Natural killer cell (primary cell): ENCODE results near the gene CLSTN2. TPM values are rescaled to one million over a fixed set of nuclear protein-coding genes. Genes with fewer than 3 reads are reported as not detected.

ENCODE experiments used
- ATAC-seq, 3 donors: fragments of 150-1000 bp in 2 of 3; fragments of 200-7000 bp in 1 of 3; cut with Tn5 transposase; 1 replicate in 1 of 3; 2 replicates in 2 of 3; pipeline ENCODE4 v1.10.0; 2021; ENCODE audit warnings: mild to moderate bottlenecking in 2 of 3, moderate library complexity in 2 of 3
- DNase-seq, 2 donors: peaks; one replicate each; pipeline versions ENCODE4 v3.0.0 to v3.0.0-alpha.2; 2013 to 2021; ENCODE audit warnings: mixed read lengths in 1 of 2
- H3K27ac ChIP-seq: one replicate; pipeline ENCODE4 v1.5.1; 2013; ENCODE audit warnings: mild to moderate bottlenecking, low read length
- H3K27me3 ChIP-seq: one replicate; pipeline ENCODE4 v1.6.1; 2013; ENCODE audit warnings: low read length; ENCODE audit not compliant: control insufficient read depth, insufficient read depth
- H3K36me3 ChIP-seq: one replicate; pipeline ENCODE4 v1.6.1; 2013; ENCODE audit warnings: low read length; ENCODE audit not compliant: control insufficient read depth, insufficient read depth
- H3K4me1 ChIP-seq: one replicate; pipeline ENCODE4 v1.6.1; 2013; ENCODE audit warnings: low read length; ENCODE audit not compliant: control insufficient read depth, insufficient read depth
- H3K4me3 ChIP-seq: one replicate; pipeline ENCODE4 v1.5.1; 2013; ENCODE audit warnings: low read length
- H3K9me3 ChIP-seq: one replicate; pipeline ENCODE4 v1.6.1; 2013; ENCODE audit warnings: low read length; ENCODE audit not compliant: control insufficient read depth, insufficient read depth
- H3K27ac Mint-ChIP-seq, 2 donors: one replicate each; pipeline ENCODE4 v1.8.0; 2022; ENCODE audit warnings: mild to moderate bottlenecking in 2 of 2, mixed read lengths in 2 of 2, moderate library complexity in 1 of 2
- H3K27me3 Mint-ChIP-seq, 2 donors: one replicate each; pipeline ENCODE4 v1.8.0; 2022; ENCODE audit warnings: low read depth in 2 of 2, mixed read lengths in 2 of 2
- H3K36me3 Mint-ChIP-seq: one replicate; pipeline ENCODE4 v1.8.0; 2022; ENCODE audit warnings: mixed read lengths
- H3K4me1 Mint-ChIP-seq, 2 donors: one replicate each; pipeline ENCODE4 v1.8.0; 2022; ENCODE audit warnings: mixed read lengths in 2 of 2
- H3K4me3 Mint-ChIP-seq: one replicate; pipeline ENCODE4 v1.8.0; 2022; ENCODE audit warnings: mild to moderate bottlenecking, moderate library complexity, mixed read lengths
- H3K9me3 Mint-ChIP-seq, 2 donors: one replicate each; pipeline ENCODE4 v1.8.0; 2022; ENCODE audit warnings: mixed read lengths in 2 of 2
- CTCF ChIP-seq: fragments of 200-600 bp; IDR thresholded peaks from one replicate; pipeline ENCODE4 v1.8.0; 2022; ENCODE audit warnings: antibody characterized with exemption
- WGBS: methylation state at CpG from one replicate; pipeline ENCODE4 v1.1.7; 2013; ENCODE audit warnings: missing lambda C conversion rate; ENCODE audit not compliant: insufficient coverage; 5-methylcytosine and 5-hydroxymethylcytosine counted together
- intact Hi-C: fragments of 100-400 bp; cut with micrococcal nuclease; formaldehyde crosslinking; loops from one replicate; pipeline ENCODE4 v1.14.2; 2022
- total RNA-seq, 4 donors: library from RNA; stranded (reverse); fragments of 120-200 nt in 1 of 4; gene quantifications; one replicate each; pipeline versions ENCODE4 v1.2.3 to v1.2.4, GENCODE V29; 2013 to 2022

Gene CLSTN2
- total RNA-seq, 3 donors from 2014 or later (not counting 1 experiment from before 2014, with no cell fraction given) = 0.05 TPM; not detected in 2

DNA sequence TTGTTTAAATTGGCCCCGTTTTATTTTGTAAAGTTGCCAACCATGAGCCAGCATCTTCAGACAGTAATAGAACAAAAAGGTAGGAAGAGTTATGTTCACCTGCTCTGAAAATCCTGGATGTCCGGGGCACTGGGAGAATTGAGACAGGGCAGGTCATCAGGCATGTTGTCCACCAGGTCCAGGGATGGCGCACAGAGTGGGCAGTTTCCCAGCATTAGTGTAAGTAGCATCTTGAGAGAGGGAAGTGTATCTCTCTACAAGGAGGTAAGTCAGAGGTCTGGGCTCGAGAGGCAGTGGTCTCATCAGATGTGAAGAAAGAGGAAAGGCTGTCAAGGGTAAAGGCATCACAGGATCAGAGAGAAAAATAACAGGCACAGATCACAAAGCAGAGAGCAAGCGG, 339.4 kb downstream of the CLSTN2 start:
- H3K27me3 Mint-ChIP-seq = peaks cover 0 to 3% of the 10 kb centered on the region in 2 donors
- Histone ChIP-seq H3K9me3 (no peaks in the 10 kb centered on the region), H3K36me3 (no peaks in the 10 kb centered on the region), H3K4me1 (no peaks in the 10 kb centered on the region), H3K27me3 (no peaks in the 10 kb centered on the region), H3K4me3 (no peak overlapping the region), H3K27ac (no peak overlapping the region)
- intact Hi-C loops = no loop called here
- no peak for TF ChIP-seq CTCF
- ATAC-seq = no peak
- H3K4me1 Mint-ChIP-seq = no peaks in the 10 kb centered on the region
- 83% methylated on average over 5 of the region's 5 CpGs for WGBS
- no peak overlapping the region for H3K4me3 Mint-ChIP-seq
- H3K36me3 Mint-ChIP-seq = no peaks in the 10 kb centered on the region
- DNase-seq = no peak
- no peaks in the 10 kb centered on the region for H3K9me3 Mint-ChIP-seq
- H3K27ac Mint-ChIP-seq = no peak overlapping the region

DNA sequence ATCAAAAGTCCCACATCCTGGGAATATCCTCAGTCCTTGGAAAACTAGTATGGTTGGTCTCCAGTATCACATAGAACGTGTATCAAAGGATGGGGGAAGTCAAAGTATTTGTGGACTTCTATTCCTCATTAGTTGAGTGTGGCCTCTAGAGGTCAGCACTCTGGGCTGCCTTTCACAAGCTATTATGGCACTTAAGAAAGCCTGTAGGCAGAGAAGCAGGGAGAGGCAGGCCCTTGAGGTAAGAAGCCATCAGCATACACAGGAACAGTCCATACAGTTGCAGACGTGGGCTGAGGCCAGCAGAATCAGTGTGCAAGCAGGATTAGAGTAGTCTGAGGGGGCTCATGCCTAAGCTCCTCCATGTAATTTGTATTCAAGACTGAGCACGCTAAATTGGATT, 341.7 kb downstream of the CLSTN2 start:
- 44% methylated on average over 3 of the region's 3 CpGs for WGBS
- no peak overlapping the region for H3K4me3 ChIP-seq
- H3K27ac ChIP-seq = no peak overlapping the region
- ATAC-seq (no peak), DNase-seq (peak in 1 of 2 donors; percentile 1)
- no peaks in the 10 kb centered on the region for H3K4me1 Mint-ChIP-seq
- no peak for TF ChIP-seq CTCF
- H3K36me3 ChIP-seq = no peaks in the 10 kb centered on the region
- intact Hi-C loops = no loop called here
- H3K4me3 Mint-ChIP-seq = no peak overlapping the region
- no peak overlapping the region for H3K27ac Mint-ChIP-seq
- no peaks in the 10 kb centered on the region for H3K9me3 Mint-ChIP-seq
- no peaks in the 10 kb centered on the region for H3K27me3 ChIP-seq
- H3K4me1 ChIP-seq = no peaks in the 10 kb centered on the region
- no peaks in the 10 kb centered on the region for H3K36me3 Mint-ChIP-seq
- no peaks in the 10 kb centered on the region for H3K9me3 ChIP-seq
- peaks cover 0 to 3% of the 10 kb centered on the region in 2 donors for H3K27me3 Mint-ChIP-seq

DNA sequence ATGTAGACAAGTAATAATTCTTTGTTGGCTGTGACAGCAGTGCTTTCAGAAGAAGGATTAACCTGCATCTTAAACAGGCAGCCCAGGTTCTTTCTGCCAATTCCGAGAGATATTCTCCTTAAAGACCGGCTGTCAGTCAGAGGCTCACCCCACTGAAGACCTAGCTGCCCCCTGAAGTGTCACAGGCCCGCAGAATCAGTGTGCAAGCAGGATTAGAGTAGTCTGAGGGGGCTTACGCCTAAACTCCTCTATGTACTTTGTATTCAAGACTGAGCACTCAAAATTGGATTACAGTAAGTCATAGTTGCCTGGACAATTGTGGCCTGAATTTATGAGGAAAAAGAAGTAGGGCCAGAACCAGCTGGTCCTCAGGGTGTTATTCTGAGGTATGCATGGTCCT, 342.9 kb downstream of the CLSTN2 start:
- no peak for DNase-seq
- WGBS = 88% methylated on average over 4 of the region's 4 CpGs
- H3K27ac Mint-ChIP-seq = no peak overlapping the region
- no peak for ATAC-seq
- intact Hi-C loops = no loop called here
- peaks cover 3 to 5% of the 10 kb centered on the region in 2 donors for H3K27me3 Mint-ChIP-seq
- H3K4me1 Mint-ChIP-seq = no peaks in the 10 kb centered on the region
- Histone ChIP-seq H3K36me3 (no peaks in the 10 kb centered on the region), H3K4me3 (no peak overlapping the region), H3K27ac (no peak overlapping the region), H3K27me3 (no peaks in the 10 kb centered on the region), H3K4me1 (no peaks in the 10 kb centered on the region), H3K9me3 (no peaks in the 10 kb centered on the region)
- TF ChIP-seq CTCF = no peak
- H3K36me3 Mint-ChIP-seq = no peaks in the 10 kb centered on the region
- H3K9me3 Mint-ChIP-seq = no peaks in the 10 kb centered on the region
- no peak overlapping the region for H3K4me3 Mint-ChIP-seq

- WGBS = 91% methylated on average over 3 of the region's 3 CpGs
- Histone ChIP-seq H3K9me3 (no peaks in the 10 kb centered on the region), H3K27me3 (no peaks in the 10 kb centered on the region), H3K4me1 (no peaks in the 10 kb centered on the region), H3K36me3 (no peaks in the 10 kb centered on the region), H3K4me3 (no peak overlapping the region), H3K27ac (no peak overlapping the region)
- no peak for TF ChIP-seq CTCF
- H3K4me3 Mint-ChIP-seq = no peak overlapping the region
- ATAC-seq = no peak
- no peaks in the 10 kb centered on the region for H3K4me1 Mint-ChIP-seq
- no peaks in the 10 kb centered on the region for H3K9me3 Mint-ChIP-seq
- peaks cover 9 to 22% of the 10 kb centered on the region in 2 donors for H3K27me3 Mint-ChIP-seq
- H3K27ac Mint-ChIP-seq = no peak overlapping the region
- no peak for DNase-seq
- intact Hi-C loops = no loop called here
- H3K36me3 Mint-ChIP-seq = no peaks in the 10 kb centered on the region
Observed at GRCh38 chr3:140284372-140284771, 349.4 kb downstream of the CLSTN2 start.
